ENCODE results near the gene SERPINA5. TPM values are rescaled to one million over a fixed set of nuclear protein-coding genes. Genes with fewer than 3 reads are reported as not detected.

Gene SERPINA5
- total RNA-seq, 8 experiments from 2014 or later, result 0.50 to 6.5 (median 1.6) TPM; not detected in 2

Other genes with a start within 250 kb of the SERPINA5 start
- not detected for gene SERPINA2, start 214.7 kb upstream of the SERPINA5 start, total RNA-seq
- gene SERPINA1, start 192.8 kb upstream of the SERPINA5 start, total RNA-seq, result 1 to 10 TPM in 2 of 8 experiments, under 1 TPM in 5, not detected in 1; 0.22 to 1.9 (median 0.87) TPM
- gene SERPINA11, start 128.6 kb upstream of the SERPINA5 start, total RNA-seq, result under 1 TPM in 4 of 8 experiments, not detected in 4; 0.14 to 0.43 (median 0.24) TPM
- gene SERPINA9, start 105.2 kb upstream of the SERPINA5 start, total RNA-seq, result 1 to 10 TPM in 1 of 8 experiments, not detected in 7; 1.3 TPM
- under 1 TPM in 2 of 8 experiments, not detected in 6; 0.13 to 0.19 TPM for gene SERPINA12, start 72.0 kb upstream of the SERPINA5 start, total RNA-seq
- gene SERPINA4, start 20.0 kb upstream of the SERPINA5 start, total RNA-seq, result under 1 TPM in 3 of 8 experiments, not detected in 5; 0.09 to 0.28 (median 0.24) TPM
- 10 to 100 TPM in 3 of 8 experiments, 1 to 10 TPM in 2, under 1 TPM in 3; 0.27 to 73.5 (median 1.2) TPM for gene SERPINA3, start 31.0 kb downstream of the SERPINA5 start, total RNA-seq
- under 1 TPM in 6 of 8 experiments, not detected in 2; 0.24 to 0.56 (median 0.26) TPM for gene GSC, start 188.7 kb downstream of the SERPINA5 start, total RNA-seq

Data from motor neuron (in vitro differentiated cells).